ENCODE data around the gene PRICKLE3. TPM values are rescaled to one million over a fixed set of nuclear protein-coding genes. Genes with fewer than 3 reads are reported as not detected.

PRICKLE3 gene
- total RNA-seq, 2 donors from 2014 or later = 16.7 to 25.5 TPM

GRCh38 chrX:49199906-49200771, 14.0 kb upstream of the PRICKLE3 start, which contains the start of gene SYP:
TSS of gene SYP (minus strand) at chrX:49200193. CDS start at chrX:49200186, 7 bp downstream.
- H3K27ac ChIP-seq = no peak within 1 kb of the TSS
- H3K36me3 ChIP-seq = no peaks in the 10 kb centered on the region
- intact Hi-C loops (cut with DNase I) = no loop called here
- DNase-seq = peak; percentile 87
- no peaks in the 10 kb centered on the region for H3K9me3 ChIP-seq
- peak within 1 kb of the TSS; percentile 27 for H3K4me3 ChIP-seq
- no peaks in the 10 kb centered on the region for H3K27me3 ChIP-seq
- H3K9ac ChIP-seq (ENCODE audit: low read depth in 2 of 2, low read length in 2 of 2) = peak within 1 kb of the TSS in 1 of 2 donors; percentile 40
- no peaks in the 10 kb centered on the region for H3K4me1 ChIP-seq
- TF ChIP-seq, protein P1, sequence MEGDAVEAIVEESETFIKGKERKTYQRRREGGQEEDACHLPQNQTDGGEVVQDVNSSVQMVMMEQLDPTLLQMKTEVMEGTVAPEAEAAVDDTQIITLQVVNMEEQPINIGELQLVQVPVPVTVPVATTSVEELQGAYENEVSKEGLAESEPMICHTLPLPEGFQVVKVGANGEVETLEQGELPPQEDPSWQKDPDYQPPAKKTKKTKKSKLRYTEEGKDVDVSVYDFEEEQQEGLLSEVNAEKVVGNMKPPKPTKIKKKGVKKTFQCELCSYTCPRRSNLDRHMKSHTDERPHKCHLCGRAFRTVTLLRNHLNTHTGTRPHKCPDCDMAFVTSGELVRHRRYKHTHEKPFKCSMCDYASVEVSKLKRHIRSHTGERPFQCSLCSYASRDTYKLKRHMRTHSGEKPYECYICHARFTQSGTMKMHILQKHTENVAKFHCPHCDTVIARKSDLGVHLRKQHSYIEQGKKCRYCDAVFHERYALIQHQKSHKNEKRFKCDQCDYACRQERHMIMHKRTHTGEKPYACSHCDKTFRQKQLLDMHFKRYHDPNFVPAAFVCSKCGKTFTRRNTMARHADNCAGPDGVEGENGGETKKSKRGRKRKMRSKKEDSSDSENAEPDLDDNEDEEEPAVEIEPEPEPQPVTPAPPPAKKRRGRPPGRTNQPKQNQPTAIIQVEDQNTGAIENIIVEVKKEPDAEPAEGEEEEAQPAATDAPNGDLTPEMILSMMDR (IDR thresholded peaks at IDR 0.05) = no peak

GRCh38 chrX:49199315-49199595, 13.1 kb upstream of the PRICKLE3 start:
- intact Hi-C loops (cut with DNase I) = no loop called here
- H3K4me3 ChIP-seq = no peak overlapping the region

DNA sequence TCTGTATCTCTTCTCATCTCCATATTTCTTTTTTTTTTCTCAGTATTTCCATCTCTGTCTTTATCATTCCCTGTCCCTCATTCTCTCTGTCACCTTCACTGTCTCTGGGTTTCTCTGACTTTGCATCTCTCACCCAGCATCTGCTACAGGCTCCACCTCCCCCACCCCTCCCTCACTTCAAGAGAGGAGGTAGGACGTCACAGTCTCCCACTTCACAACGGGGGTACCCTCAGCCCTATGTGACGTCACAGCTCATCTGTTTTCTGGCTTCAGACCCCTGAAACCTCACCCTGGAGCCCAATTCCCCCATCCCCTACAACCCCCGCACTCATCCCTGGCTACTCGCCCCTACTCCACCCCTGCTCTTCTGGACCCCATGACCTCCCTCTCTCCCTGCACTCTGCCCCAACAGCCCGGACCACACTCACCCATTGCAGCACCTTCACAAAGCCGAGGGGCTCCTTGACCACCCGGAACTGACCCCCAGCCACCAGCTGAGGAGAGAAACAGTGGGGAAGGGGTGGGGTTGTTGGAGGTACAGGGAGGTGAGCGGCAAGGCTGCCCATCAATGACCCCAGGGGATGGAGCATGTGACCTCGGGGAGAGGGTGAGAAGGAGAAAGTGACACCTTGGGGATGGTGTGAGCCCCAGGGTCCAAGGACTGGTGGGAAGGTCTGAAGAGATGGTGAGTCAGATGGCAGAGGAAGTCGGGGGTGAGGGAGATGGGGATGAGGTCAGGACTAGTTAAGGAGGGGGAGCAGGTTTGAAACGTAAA, 12.6 kb upstream of the PRICKLE3 start:
- no peak for DNase-seq
- no peak overlapping the region for H3K4me3 ChIP-seq
- TF ChIP-seq, protein P1 (IDR thresholded peaks at IDR 0.05) = no peak
- H3K4me1 ChIP-seq = no peaks in the 10 kb centered on the region
- intact Hi-C loops (cut with DNase I) = no loop called here
- H3K9me3 ChIP-seq = no peaks in the 10 kb centered on the region
- no peak overlapping the region for H3K27ac ChIP-seq
- no peaks in the 10 kb centered on the region for H3K36me3 ChIP-seq
- H3K9ac ChIP-seq (ENCODE audit: low read depth in 2 of 2, low read length in 2 of 2) = no peak overlapping the region
- H3K27me3 ChIP-seq = no peaks in the 10 kb centered on the region

More at GRCh38 chrX:49199315-49199595, 13.1 kb upstream of the PRICKLE3 start:
- H3K36me3 ChIP-seq = no peaks in the 10 kb centered on the region
- H3K27me3 ChIP-seq = no peaks in the 10 kb centered on the region
- H3K9ac ChIP-seq (ENCODE audit: low read depth in 2 of 2, low read length in 2 of 2) = no peak overlapping the region
- no peaks in the 10 kb centered on the region for H3K9me3 ChIP-seq
- TF ChIP-seq, protein P1 (IDR thresholded peaks at IDR 0.05) = no peak
- no peaks in the 10 kb centered on the region for H3K4me1 ChIP-seq
- DNase-seq = no peak
- H3K27ac ChIP-seq = no peak overlapping the region

DNA sequence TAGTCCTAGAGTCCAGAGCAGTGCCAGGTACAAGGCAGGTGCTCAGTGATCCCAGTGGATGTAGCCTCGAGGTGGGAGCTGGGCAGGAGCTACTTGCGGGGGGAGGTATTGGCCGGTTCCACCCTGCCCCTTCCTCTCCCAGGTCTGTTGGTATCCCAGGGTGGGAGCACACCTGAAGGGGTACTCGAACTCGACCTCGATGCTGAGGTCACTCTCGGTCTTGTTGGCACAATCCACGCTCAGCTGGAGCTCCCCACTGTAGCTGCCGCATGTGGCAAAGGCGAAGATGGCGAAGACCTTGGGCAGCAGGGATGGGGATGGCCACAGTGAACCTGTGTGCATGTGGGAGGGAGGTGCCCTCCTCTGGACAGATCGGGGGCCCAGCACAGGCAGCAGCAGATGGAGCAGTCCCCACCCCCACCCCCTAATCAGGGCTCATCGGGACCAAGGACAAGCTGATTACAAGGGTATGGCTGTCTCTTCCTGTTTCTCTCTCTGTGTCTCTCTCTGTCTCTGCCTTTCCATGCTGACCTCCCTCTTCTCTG, 11.4 kb upstream of the PRICKLE3 start:
- no peak overlapping the region for H3K27ac ChIP-seq
- H3K27me3 ChIP-seq = no peaks in the 10 kb centered on the region
- H3K9me3 ChIP-seq = no peaks in the 10 kb centered on the region
- no peak overlapping the region for H3K4me3 ChIP-seq
- H3K9ac ChIP-seq (ENCODE audit: low read depth in 2 of 2, low read length in 2 of 2) = no peak overlapping the region
- TF ChIP-seq, protein P1 (IDR thresholded peaks at IDR 0.05) = no peak
- H3K4me1 ChIP-seq = no peaks in the 10 kb centered on the region
- no peaks in the 10 kb centered on the region for H3K36me3 ChIP-seq
- no peak for DNase-seq
- intact Hi-C loops (cut with DNase I) = no loop called here

DNA sequence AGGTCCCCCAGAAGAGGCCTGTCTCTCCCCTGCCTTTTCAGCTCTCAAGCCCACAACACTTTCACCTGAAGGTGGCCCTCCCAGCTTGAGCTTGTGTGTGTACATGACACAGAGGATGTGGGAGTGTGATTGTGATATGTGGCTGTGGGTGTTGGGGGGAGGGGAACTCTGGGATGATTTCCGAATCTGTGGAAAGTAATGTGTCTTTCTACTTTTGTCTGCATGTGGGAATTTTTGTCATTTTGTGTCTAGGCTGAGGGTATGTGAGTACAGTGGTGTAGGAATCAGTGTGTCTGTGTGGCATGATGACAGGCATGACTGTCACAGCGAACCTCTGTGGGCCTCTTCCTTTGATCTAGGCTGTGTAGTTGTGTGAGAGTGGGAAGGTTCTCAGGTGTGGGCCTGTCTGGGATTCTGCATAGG, 7.4 kb upstream of the PRICKLE3 start:
- Histone ChIP-seq H3K9me3 (no peaks in the 10 kb centered on the region), H3K27me3 (no peaks in the 10 kb centered on the region), H3K9ac (ENCODE audit: low read depth in 2 of 2, low read length in 2 of 2) (no peak overlapping the region), H3K27ac (no peak overlapping the region), H3K36me3 (no peaks in the 10 kb centered on the region), H3K4me1 (no peaks in the 10 kb centered on the region), H3K4me3 (no peak overlapping the region)
- intact Hi-C loops (cut with DNase I) = no loop called here
- DNase-seq = no peak
- TF ChIP-seq, protein P1 (IDR thresholded peaks at IDR 0.05) = no peak

Data from colonic mucosa (tissue), 4 donors.